H1 (cell line): ENCODE results near the gene TOP3B. TPM values are rescaled to one million over a fixed set of nuclear protein-coding genes. Genes with fewer than 3 reads are reported as not detected.

Source experiments
- BRCA1 ChIP-seq: IDR thresholded peaks from 2 replicates; pipeline ENCODE4 v1.6.1; 2012; ENCODE audit warnings: low read depth, low read length, improper control_type of control experiment
- polyA plus RNA-seq, 7 experiments: library from polyadenylated mRNA; depleted of rRNA in 3 of 7; stranded (reverse) in 5 of 7; unstranded in 2 of 7; fragments of >200 nt in 5 of 7; fragments of 200-250 nt in 2 of 7; gene quantifications; 1 replicate in 5 of 7; 2 replicates in 1 of 7; 4 replicates in 1 of 7; pipeline versions ENCODE4 v1.2.1 to v1.2.3, GENCODE V29; 2011 to 2013; ENCODE audit warnings: missing spikeins in 2 of 7, mixed read lengths in 2 of 7
- total RNA-seq: library from RNA; stranded (reverse); fragmentation: NEBNext Ultra II Directional; extraction: Animal tissue kit (Norgen Biotek cat#: 25700); gene quantifications from 2 replicates; pipeline ENCODE4 v1.2.1, GENCODE V29; 2021

The TOP3B gene
- total and polyA plus RNA-seq, 2 of the 8 experiments (the other 6 are each of a cell fraction or from before 2014, with no cell fraction given), result 30.4 to 52.8 TPM

DNA sequence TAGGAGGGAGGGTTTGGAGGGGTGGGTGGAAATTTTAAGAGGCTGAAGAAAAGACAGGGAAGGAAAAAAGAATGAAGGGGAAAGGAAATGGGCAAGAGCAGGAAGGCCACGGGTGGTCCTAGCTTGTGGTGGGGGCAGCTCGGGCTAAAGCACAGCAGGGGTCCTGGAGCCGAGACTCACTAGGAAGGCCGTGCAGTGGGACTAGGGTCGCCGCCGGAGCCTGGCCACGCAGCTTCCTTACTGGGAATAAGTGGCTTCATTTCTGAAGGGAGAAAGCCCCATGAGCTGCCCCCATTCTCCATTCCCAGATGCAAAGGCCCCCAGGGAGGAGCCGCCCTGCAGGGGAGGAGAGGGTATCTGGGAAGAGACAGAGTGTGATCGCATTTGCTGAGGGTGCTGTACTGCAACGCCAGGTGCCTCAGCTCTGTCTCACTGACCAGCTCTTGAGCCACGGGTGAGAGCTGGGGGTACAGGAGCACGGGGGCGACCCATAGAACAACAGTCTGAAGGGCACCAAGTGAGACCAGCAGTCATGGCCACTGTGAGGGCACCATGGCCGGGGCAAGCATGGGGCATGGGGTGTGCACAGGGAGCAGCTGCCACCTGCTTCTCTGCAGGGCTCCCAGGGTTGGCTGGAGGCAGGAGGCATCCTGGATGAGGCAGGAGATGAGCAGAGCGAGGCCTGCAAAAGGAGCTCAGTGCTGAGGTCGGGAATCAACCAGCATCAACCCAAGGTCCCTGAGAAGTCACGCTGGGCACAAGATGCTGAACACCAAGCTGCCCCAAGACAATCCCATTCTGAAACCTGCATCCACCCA lies 11.6 kb downstream of the TOP3B start (continued):
- no peak for TF ChIP-seq BRCA1
